A204.1 (cell line): ENCODE data around the gene SMIM1.
"Not testable (repeated sequence)": the region's sequence is repeated elsewhere in the genome, so short reads cannot be mapped to it uniquely, and the experiment has no call there.

ENCODE experiments used
- FAIRE-seq: peaks from 2 replicates; lab custom pipeline; 2012; peaks lifted over from hg19 to GRCh38; lab: Jason Lieb, UNC

Gene SMIM1, protein sequence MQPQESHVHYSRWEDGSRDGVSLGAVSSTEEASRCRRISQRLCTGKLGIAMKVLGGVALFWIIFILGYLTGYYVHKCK

DNA sequence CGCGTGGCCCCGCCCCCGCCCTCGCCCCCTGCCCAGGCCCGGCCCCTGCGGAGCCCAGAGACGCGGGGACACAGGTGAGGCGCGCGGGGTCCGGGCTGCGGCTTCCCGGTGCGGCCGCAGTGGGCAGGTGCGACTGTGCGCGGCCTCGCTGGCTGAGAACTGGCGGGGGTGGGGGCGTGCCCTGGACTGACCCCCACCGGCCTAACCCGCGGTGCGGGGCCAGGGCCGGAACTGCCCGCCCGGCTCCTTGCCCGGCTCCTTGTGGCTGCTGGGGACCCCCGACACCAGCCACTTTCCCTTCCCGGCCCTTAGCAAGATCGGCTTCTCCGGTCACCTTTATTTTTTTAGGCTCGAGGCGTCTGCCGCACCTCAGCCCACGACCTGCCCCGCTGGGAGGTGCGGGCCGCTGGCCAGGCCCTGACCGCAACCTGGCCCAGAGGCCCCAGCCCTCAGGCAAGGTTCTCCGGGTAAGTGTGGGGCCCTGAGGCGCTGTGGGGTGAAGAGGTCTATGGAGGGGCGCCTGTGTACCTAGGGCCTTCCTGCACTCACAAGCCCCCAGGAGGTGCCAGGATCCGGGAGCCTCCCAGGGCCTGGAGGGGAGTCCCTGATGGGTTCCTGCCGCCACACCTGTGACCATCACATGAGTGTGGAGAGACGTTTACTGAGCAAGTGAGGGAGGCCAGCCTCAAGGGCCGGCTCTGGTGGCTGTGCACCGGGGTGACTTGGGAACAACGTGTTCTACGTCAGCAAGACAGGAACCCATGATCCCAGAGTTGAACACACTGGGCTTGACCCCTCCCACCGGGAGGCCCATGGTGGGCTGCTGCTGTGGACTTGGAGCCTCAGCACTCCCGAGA lies at the start of gene SMIM1:
SMIM1 (plus strand) TSS at position 35 of the 857 bp plus-strand sequence. CDS start 2,625 bp downstream, outside the sequence.
- no peak for FAIRE-seq

GRCh38 chr1:3722846-3723245 lies 49.7 kb upstream of the SMIM1 start:
- FAIRE-seq, result no peak

DNA sequence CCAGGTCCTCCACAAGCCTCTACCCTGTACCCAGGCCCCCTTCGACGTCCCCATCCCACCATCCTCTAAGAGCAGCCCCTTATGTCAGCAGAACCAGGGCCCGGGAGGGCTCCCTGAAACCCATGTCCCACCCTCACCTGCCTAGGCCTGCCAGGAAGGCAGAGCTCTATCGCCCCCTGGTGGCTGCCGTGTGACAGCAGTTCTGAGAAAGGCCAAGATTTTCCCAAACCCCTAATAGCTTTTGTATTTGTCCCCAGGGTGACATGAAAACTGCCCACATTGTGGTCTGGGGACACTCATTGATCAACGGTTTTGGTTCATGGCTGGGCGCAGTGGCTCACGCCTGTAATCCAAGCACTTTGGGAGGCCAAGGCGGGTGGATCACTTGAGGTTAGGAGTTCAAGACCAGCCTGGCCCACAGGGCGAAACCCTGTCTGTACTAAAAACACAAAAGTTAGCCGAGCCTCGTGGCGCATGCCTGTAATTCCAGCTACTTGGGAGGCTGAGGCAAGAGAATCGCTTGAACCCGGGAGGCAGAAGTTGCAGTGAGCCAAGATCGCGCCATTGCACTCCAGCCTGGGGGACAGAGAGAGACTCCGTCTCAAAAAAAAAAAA lies 48.0 kb upstream of the SMIM1 start:
- FAIRE-seq, result not testable (repeated sequence)

DNA sequence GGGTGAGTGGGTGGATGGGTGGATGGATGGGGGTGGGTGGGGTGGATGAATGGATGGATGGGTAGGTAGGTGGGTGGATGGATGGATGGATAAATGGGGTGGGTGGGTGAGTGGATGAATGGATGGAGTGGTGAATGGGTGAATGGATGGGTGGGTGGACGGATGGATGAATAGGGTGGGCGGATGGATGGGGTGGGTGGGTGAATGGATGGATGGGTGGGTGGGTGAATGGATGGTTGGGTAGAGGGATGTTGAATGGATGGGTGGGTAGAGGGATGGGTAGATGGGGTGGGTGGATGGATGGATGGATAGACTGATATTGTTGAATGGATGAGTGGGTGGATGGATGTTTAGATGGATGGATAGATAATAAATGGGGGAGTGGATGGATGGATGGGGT lies 47.2 kb upstream of the SMIM1 start:
- no peak for FAIRE-seq

DNA sequence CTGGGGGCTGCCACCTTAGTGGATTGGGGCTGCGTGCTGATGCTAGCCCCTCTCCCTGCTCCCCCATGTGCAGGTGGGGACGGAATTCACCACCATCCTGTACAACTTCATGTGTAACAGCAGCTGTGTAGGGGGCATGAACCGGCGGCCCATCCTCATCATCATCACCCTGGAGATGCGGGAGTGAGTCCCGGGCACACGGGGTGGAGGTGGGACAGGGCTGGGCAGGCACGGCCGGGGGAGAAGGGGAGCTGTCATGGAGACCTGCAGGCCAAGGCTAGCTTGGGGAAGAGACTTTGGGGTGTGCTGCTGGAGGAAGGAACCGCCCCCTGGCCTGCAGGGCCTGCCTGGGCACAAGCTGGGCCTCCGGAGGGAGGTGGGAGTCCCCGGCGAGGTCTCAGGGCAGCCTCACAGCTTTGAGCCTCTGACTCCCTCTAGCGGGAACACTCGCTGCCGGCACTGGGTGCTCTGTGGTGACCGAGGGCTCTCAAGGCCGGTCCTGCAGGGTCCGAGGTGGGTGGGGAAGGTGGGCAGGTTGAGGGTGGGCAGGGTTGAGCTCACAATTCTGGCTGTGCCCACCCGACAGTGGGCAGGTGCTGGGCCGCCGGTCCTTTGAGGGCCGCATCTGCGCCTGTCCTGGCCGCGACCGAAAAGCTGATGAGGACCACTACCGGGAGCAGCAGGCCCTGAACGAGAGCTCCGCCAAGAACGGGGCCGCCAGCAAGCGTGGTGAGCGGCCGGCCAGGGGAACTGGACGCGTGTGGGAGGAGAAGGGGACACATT lies 45.3 kb upstream of the SMIM1 start:
- no peak for FAIRE-seq

DNA sequence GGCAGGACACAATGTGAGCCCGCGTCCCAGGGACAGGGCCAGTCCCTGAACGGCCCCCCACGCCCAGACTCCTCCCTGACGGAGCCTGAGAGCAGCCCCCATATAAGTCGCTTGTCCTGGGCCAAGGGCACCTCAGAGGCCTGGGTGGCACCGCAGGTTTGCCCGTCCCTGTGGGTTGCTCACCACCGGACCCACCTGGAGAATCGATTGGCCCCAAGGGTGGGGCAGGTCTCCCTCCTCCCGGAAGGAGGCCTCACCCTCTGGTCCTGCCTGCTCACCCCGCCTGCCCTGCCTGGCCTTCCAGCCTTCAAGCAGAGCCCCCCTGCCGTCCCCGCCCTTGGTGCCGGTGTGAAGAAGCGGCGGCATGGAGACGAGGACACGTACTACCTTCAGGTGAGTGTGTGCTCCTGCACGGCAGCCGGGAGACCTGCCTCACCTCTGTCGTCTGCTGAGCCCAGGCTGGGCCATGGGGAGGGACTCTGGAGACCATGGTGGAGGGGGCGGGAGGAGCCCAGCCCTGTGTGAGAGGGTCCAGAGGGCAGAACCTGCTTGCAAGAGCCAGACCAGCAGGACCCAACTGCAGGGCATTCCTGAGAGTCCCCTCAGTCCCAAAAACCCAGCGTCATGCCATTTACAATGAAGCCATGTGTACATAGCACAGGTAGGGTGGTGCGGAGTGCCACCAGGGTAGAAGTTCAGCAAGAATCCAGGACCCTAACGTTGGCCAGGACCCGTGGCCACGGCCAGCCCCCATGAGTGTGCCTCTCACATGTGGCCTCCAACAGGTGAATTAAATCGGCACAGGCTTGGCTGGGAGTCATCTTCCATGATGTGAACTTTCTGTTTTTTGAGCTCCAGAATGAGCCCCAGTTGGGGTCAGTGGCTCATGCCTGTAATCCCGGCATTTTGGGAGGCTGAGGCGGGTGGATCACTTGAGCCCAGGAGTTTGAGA lies 44.4 kb upstream of the SMIM1 start:
- no peak for FAIRE-seq

DNA sequence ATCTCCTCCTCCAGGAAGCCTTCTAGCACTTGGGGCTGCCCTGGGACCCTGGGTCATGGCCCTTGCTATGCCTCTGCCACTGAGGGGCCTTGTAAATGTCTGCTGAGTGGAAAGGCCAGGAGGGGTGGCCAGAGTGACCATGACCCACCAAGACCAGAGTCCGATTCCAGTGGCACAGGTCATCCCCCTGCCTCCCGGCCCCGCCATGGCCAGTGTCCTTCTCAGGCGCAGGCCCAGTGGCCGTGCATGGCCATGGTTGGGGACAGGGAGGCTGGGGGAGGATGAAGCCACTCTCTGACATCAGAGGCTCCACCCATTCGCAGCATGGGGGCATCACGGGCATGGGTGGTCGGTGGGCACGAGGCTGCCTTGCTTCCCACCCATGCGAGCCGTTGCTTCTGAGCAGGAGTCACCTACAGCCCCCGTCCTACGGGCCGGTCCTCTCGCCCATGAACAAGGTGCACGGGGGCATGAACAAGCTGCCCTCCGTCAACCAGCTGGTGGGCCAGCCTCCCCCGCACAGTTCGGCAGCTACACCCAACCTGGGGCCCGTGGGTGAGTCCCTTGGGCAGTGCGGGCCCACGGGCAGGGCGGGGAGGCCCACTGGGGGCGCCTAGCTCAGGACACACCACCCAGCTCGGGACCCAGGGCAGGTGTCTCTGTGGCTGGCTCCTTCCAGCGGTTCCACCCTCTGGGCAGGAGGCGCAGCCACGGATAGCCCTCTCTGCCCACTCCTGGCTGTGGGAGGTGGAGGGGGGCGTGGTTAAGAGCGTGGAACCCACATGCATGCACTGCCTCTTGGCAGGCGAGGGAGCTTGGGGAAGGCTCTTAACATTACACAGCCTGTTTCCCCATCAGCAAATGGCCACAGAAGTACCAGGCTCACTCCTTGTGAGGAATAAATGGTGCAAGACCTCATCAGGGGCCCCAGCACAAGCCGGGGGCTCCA lies 42.7 kb upstream of the SMIM1 start:
- FAIRE-seq, result no peak

- no peak for FAIRE-seq
Observed at GRCh38 chr1:3730543-3731247, 41.9 kb upstream of the SMIM1 start.

- no peak for FAIRE-seq
Observed at GRCh38 chr1:3731583-3732433, 40.7 kb upstream of the SMIM1 start.

DNA sequence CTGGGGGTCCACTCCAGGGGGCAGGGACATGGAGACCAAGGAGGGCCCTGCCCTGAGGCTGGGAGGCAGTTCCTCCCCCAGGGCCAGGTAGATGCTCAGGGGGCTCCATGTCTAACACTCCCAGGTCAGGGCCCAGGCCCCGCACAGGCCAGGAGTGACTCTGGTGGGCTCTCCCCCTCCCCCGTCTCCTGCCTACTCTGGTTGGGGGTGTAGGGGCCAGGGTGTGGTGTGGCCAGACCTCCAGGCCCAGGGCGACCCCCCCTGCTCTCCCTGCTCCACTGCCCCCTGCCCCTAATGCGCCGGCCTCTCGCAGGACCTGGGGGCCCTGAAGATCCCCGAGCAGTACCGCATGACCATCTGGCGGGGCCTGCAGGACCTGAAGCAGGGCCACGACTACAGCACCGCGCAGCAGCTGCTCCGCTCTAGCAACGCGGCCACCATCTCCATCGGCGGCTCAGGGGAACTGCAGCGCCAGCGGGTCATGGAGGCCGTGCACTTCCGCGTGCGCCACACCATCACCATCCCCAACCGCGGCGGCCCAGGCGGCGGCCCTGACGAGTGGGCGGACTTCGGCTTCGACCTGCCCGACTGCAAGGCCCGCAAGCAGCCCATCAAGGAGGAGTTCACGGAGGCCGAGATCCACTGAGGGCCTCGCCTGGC lies 40.0 kb upstream of the SMIM1 start:
- no peak for FAIRE-seq

- no peak for FAIRE-seq
Observed at GRCh38 chr1:3733094-3733882, 39.3 kb upstream of the SMIM1 start.

DNA sequence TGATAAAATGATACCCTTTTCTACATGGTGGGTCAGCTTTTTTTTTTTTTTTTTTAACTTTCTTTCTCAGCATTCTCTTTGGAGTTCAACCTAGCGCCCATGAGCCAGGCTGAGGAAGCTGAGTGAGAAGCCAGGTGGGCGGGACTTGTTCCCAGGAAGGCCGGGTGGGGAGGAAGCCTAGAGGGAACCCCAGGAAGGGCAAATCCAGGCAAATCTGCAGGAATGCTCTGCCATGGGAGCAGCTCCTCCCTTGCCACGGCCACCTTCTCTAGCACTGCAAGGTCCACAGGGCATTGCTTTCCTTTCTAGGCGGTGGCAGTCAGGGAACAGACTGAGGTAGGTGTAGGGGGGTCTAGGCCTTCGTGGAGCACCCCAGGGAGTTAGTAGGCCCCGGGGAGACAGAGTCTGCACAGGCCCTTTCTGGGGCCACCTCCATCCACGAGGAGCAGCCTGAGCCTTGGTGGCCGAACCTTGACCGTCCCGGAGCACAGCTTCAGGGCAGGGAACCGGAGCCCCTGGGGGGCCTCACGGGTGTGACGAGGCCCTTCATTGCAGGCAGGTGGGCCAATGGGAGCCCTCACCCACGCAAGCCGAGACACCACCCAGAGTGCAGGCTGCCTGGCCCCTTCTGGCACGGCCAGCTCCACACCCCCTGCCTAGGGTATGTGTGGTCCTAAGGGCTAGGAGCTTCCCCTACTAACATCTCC lies 38.5 kb upstream of the SMIM1 start:
- no peak for FAIRE-seq

GRCh38 chr1:3734602-3735001 lies 37.9 kb upstream of the SMIM1 start:
- FAIRE-seq, result no peak

- FAIRE-seq, result no peak
Observed at GRCh38 chr1:3735027-3735681, 37.4 kb upstream of the SMIM1 start.

DNA sequence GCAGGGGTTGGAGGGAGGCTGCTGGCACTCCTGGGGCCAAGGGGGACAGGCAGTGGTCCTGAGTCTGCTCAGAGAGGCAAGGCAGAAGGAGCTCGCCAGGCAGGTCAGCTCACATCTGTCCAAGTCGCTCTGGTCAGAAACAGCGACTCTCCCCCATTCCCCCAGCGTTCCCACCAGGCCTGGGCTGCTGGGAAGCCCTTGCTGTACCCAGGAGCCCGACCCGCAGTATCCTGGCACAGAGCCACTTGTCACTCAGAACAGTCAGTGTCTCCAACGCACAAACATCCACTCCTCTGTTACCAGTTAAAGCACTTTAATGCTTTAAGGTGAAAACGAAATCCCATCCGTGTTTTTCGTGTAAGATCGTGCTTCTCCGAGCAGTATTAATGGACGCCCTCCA lies 36.9 kb upstream of the SMIM1 start:
- FAIRE-seq, result no peak

DNA sequence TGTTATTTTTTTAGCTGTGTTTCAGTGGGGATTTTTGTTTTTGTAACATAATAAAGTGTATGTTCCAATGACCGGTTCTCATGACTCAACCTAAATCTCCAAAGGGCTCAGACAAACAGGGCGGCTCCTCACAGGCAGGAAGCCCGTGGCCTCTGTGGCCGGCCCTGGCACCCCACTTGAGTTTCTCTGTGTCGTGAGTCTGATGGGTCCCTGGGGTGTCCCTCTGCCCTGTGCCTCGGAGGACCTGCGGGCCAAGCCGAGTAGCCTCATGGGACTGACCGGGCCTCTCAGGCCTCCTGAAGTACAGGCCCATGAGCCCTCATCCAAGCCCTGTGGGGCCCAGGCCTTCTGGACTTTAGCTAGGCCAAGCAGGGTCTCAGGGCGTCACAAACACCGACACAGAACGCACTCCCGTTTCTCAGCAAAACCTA lies 36.4 kb upstream of the SMIM1 start:
- no peak for FAIRE-seq
